HAP-1 (cell line): ENCODE results near the gene ALKBH8.
"Not testable (repeated sequence)": the region's sequence is repeated elsewhere in the genome, so short reads cannot be mapped to it uniquely, and the experiment has no call there.

ENCODE experiments used
- DNase-seq, 2 experiments: peaks; one replicate each; pipeline ENCODE4 v3.0.0-alpha.2; 2016 to 2020; ENCODE audit warnings: low spot score in 2 of 2
- H3K27me3 ChIP-seq: fragments of 250-450 bp; sonication (Bioruptor Pico); 2 replicates; pipeline ENCODE4 v1.5.1; 2020; ENCODE audit warnings: low read depth, mild to moderate bottlenecking, moderate library complexity
- H3K36me3 ChIP-seq: fragments of 250-450 bp; sonication (Bioruptor Pico); replicated peaks from 2 replicates; pipeline ENCODE4 v1.5.1; 2020; ENCODE audit warnings: mild to moderate bottlenecking
- H3K4me1 ChIP-seq: fragments of 250-450 bp; sonication (Bioruptor Pico); 2 replicates; pipeline ENCODE4 v1.5.1; 2020; ENCODE audit warnings: mild to moderate bottlenecking
- H3K4me3 ChIP-seq: fragments of 250-450 bp; sonication (Bioruptor Pico); 2 replicates; pipeline ENCODE4 v1.5.1; 2020; ENCODE audit warnings: mild to moderate bottlenecking, moderate library complexity
- H3K9me3 ChIP-seq: fragments of 250-450 bp; sonication (Bioruptor Pico); 2 replicates; pipeline ENCODE4 v1.5.1; 2020; ENCODE audit warnings: mild to moderate bottlenecking, moderate library complexity
- in situ Hi-C: fragments of 300-500 bp; cut with MboI; formaldehyde crosslinking; loops from 3 replicates; pipeline ENCODE4 v1.14.3; 2020; ENCODE audit warnings: low sequenced_read_pairs, inconsistent platforms, mixed read lengths

The ALKBH8 gene

DNA sequence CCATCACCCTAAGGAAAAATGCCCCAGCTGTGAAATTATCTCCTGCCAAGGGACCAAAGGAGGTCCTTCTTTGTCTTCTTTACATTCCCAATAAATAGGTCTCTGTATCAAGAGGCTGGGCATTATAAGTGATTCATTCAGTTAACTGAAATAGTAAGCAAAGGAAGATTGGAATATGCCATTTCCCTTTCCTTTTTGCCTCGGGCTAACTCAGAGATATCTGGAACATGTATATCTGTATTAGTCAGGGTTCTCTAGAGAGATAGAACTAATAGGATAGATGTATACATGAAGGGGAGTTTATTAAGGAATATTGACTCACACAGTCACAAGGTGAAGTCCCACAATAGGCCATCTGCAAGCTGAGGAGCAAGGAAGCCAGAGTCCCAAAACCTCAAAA, 92.6 kb downstream of the ALKBH8 start:
- in situ Hi-C loops, result no loop called here
- no peaks in the 10 kb centered on the region for H3K36me3 ChIP-seq
- H3K27me3 ChIP-seq, result peaks cover 9% of the 10 kb centered on the region
- H3K4me3 ChIP-seq, result no peak overlapping the region
- no peaks in the 10 kb centered on the region for H3K4me1 ChIP-seq
- no peaks in the 10 kb centered on the region for H3K9me3 ChIP-seq
- no peak for DNase-seq

DNA sequence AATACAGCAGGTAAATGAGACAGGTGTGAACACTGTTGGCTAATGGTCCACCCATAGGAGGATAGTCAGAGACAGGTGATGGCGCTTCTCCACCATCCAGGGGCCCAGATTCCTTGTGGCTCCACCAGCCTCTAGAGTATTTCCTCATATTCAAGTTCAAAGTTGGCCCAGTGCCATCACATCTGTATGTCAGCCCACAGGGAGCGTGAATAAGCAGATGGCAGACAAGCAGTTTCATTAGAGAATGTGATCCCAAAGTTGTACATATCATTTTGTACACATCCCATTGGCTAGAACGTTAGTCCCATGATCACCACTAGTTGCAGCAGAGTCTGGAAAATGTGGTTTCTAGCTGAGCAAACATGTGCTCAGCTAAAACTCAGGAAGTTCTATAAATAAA, 96.9 kb downstream of the ALKBH8 start:
- peaks cover 6% of the 10 kb centered on the region for H3K27me3 ChIP-seq
- DNase-seq, result no peak
- in situ Hi-C loops, result no loop called here
- no peaks in the 10 kb centered on the region for H3K36me3 ChIP-seq
- no peaks in the 10 kb centered on the region for H3K9me3 ChIP-seq
- no peaks in the 10 kb centered on the region for H3K4me1 ChIP-seq
- H3K4me3 ChIP-seq, result no peak overlapping the region

DNA sequence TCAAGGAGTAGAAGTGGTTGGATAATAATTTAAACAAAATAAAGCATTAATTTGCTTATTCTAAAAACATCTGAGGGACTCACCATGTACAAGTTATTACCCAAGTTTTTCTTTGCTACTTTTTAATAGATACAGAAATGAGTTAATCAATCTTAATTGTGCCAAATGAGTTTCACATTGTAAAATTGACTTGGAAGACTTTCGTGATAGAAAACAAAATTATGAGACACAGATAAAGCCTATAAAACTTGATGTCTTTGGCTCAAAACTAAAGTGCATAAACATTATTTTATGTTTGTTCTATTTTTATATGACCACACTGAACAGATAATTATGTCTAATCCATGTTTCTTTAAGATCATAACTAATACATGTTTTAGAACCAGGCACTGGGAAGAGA, 97.8 kb downstream of the ALKBH8 start:
- peaks cover 11% of the 10 kb centered on the region for H3K27me3 ChIP-seq
- H3K36me3 ChIP-seq, result no peaks in the 10 kb centered on the region
- H3K9me3 ChIP-seq, result no peaks in the 10 kb centered on the region
- H3K4me3 ChIP-seq, result no peak overlapping the region
- no peaks in the 10 kb centered on the region for H3K4me1 ChIP-seq
- DNase-seq, result no peak
- in situ Hi-C loops, result no loop called here

DNA sequence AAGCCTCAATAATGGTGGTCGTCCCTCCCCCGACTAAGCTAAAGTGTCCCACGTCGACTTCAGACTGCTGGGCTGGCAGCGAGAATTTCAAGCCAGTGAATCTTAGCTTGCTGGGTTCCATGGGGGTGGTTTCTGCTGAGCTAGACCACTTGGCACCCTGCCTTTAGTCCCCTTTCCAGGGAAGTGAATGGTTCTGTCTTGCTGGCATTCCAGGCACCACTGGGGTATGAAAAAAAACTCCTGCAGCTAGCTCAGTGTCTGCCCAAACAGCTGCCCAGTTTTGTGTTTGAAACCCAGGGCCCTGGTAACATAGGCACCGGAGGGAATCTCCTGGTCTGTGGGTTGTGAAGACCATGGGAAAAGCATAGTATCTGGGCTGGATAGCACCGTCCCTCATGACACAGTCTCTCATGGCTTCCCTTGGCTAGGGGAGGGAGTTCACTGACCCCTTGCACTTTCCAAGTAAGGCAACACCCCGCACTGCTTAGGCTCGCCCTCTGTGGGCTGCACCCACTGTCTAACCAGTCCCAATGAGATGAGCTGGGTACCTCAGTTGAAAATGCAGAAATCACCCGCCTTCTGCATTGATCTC, 99.2 kb downstream of the ALKBH8 start:
- H3K36me3 ChIP-seq, in situ Hi-C loops: not testable (repeated sequence)

DNA sequence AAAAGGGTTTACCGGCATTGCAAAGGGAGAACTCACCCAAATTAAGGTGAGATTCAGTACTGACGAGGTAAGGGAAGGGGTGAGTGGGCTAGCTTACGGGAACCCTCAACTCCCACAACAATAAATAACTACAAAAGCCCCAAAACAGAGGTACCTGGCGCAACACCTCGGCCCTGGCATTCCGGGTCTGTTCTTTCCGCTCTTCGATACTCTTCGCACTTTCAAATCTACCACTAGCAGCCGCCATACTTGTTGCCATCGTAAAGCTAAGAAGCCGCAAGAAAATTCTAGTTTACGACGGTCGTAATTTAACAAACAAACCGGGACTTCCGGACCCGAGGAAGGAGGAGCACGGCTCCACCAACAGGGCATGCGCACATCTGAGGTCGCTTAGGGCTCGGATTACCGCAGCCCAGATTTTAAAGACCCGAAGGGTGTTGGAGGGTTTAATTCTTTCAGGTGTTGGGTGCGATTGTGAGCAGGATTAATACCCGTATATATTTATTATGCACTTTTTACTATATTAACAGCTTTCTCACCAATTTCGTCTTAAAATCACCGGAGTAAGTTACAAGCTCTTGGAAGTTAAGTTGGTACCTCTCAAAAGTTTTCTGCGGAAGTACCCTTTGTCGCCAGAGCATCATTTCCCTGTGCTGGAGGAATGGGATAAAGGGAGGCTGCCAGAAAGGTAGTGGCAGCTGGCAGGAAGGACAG, 107.8 kb downstream of the ALKBH8 start, which contains the start of gene CWF19L2:
Gene CWF19L2 (minus strand): TSS at position 268 of the 714 bp plus-strand sequence. CDS start 9 bp downstream, at position 259.
- in situ Hi-C loops, result no loop called here
- Histone ChIP-seq H3K27me3 (no peaks in the 10 kb centered on the region), H3K36me3 (peaks cover 17% of the 10 kb centered on the region), H3K4me1 (peaks cover 8% of the 10 kb centered on the region), H3K9me3 (no peaks in the 10 kb centered on the region), H3K4me3 (peak within 1 kb of the TSS; percentile 65)
- peak; percentile 90 to 94 for DNase-seq

More for the DNA sequence above, 99.2 kb downstream of the ALKBH8 start:
- not testable (repeated sequence) for DNase-seq, H3K4me1 ChIP-seq, H3K9me3 ChIP-seq, H3K4me3 ChIP-seq
- H3K27me3 ChIP-seq, result peaks cover 11% of the 10 kb centered on the region

DNA sequence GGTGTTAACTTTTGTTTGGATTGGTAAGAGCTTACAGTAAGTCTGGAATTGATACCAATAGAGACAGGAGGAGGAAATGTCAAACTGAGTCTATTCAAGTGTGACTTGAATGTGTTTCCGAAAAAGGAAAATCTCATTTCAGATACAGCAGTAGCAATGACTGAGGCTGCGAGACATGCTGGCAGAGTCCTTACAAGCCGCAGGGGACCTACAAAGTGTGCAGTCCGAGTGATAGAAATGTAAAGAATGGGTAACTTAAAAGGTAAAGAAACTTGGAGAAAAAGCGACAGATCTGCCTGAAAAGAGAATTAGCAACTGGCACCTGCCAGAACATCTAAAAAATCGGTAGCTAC, 108.4 kb downstream of the ALKBH8 start:
- Histone ChIP-seq H3K27me3 (no peaks in the 10 kb centered on the region), H3K4me1 (peaks cover 8% of the 10 kb centered on the region), H3K4me3 (peak overlapping the region; percentile 65), H3K9me3 (no peaks in the 10 kb centered on the region), H3K36me3 (peaks cover 18% of the 10 kb centered on the region)
- in situ Hi-C loops, result no loop called here
- DNase-seq, result peak; percentile 9 to 22

DNA sequence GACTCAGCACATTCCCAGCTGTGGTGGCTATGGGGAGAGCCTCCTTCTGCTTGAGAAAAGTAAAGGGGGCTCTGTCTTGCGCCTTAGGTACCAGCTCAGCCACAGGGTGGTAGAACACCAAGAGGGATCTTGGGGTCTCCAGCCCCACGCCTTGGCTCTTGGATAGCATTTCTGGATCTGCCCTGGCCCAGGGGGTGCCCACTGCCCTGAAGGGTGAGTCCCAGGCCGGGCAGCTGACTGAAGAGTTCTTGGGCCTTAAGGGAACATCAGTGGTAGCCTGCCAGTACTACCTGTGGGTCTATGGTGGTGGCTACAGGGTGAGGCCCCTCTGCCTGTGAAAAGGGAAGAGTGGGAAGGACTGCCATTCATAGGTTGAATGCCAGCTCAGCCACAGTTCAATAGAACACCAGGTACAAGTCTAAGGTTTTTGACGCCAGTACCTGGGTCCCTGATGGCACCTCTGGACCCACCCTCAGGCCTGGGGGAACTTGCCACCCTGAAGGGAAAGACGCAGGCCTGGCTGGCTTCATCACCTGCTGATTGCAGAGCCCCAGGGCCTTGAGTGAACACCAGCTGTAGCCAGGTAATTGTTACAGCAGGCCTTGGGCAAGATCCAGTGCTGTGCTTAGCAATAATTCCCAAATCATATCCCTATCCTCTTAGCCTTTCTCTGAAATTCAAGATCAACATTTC, 111.8 kb downstream of the ALKBH8 start:
- DNase-seq, result no peak
- Histone ChIP-seq H3K36me3 (peaks cover 18% of the 10 kb centered on the region), H3K9me3 (no peaks in the 10 kb centered on the region), H3K27me3 (no peaks in the 10 kb centered on the region), H3K4me3 (no peak overlapping the region), H3K4me1 (peaks cover 8% of the 10 kb centered on the region)
- in situ Hi-C loops, result no loop called here
